Type B pancreatic cell (in vitro differentiated cells): ENCODE data around the gene RAD51B. TPM values are rescaled to one million over a fixed set of nuclear protein-coding genes. Genes with fewer than 3 reads are reported as not detected.

Experiments used
- DNase-seq: peaks from one replicate; pipeline ENCODE4 v3.0.0; 2021; ENCODE audit warnings: mixed read lengths; ENCODE audit not compliant: unreplicated experiment; ENCODE audit errors: extremely low spot score
- H3K27ac Mint-ChIP-seq: 2 replicates; pipeline ENCODE4 v1.8.0; 2021; ENCODE audit warnings: mild to moderate bottlenecking, mixed read lengths
- H3K27me3 Mint-ChIP-seq: 2 replicates; pipeline ENCODE4 v1.8.0; 2021; ENCODE audit warnings: mixed read lengths
- H3K36me3 Mint-ChIP-seq: 2 replicates; pipeline ENCODE4 v1.8.0; 2021; ENCODE audit warnings: mixed read lengths
- H3K4me1 Mint-ChIP-seq: one replicate; pipeline ENCODE4 v1.8.0; 2021; ENCODE audit warnings: mixed read lengths; ENCODE audit not compliant: unreplicated experiment
- H3K4me3 Mint-ChIP-seq: 2 replicates; pipeline ENCODE4 v1.8.0; 2021; ENCODE audit warnings: mild to moderate bottlenecking, mixed read lengths
- H3K9me3 Mint-ChIP-seq: 2 replicates; pipeline ENCODE4 v1.8.0; 2021; ENCODE audit warnings: mixed read lengths
- total RNA-seq: library from RNA; stranded (reverse); gene quantifications from 2 replicates; pipeline ENCODE4 v1.2.1, GENCODE V29; 2021; ENCODE audit warnings: low replicate concordance
- TF ChIP-seq, protein P1 (sequence below): fragments of 200-600 bp; sonication (generic); conservative IDR thresholded peaks from 2 replicates; pipeline ENCODE4 v1.5.0; 2021; ENCODE audit warnings: antibody characterized with exemption, mild to moderate bottlenecking

RAD51B gene
- total RNA-seq, 1 donor from 2014 or later = 27.3 TPM

DNA sequence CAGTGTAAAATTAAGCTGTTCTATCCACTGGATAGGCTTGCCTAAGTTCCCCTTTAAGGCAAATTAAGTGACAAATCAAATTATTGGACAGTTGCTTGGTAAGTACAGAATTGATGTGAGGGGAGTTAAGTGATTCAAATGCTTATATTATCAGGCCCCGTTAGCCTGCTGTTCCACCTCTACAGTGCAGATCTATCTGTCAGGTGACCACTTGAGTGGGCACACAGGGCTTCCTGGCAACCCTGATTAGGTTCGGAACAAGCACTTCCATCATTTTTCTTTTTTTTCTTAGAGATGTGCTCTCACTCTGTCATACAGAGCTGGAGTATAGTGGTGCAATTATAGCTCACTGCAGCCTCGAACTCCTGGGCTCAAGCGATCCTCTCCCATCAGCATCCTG is 453.8 kb downstream of the RAD51B start:
- TF ChIP-seq, protein P1, sequence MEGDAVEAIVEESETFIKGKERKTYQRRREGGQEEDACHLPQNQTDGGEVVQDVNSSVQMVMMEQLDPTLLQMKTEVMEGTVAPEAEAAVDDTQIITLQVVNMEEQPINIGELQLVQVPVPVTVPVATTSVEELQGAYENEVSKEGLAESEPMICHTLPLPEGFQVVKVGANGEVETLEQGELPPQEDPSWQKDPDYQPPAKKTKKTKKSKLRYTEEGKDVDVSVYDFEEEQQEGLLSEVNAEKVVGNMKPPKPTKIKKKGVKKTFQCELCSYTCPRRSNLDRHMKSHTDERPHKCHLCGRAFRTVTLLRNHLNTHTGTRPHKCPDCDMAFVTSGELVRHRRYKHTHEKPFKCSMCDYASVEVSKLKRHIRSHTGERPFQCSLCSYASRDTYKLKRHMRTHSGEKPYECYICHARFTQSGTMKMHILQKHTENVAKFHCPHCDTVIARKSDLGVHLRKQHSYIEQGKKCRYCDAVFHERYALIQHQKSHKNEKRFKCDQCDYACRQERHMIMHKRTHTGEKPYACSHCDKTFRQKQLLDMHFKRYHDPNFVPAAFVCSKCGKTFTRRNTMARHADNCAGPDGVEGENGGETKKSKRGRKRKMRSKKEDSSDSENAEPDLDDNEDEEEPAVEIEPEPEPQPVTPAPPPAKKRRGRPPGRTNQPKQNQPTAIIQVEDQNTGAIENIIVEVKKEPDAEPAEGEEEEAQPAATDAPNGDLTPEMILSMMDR = no peak
- H3K4me1 Mint-ChIP-seq = peaks cover 55% of the 10 kb centered on the region
- H3K27ac Mint-ChIP-seq = no peak overlapping the region
- no peak overlapping the region for H3K4me3 Mint-ChIP-seq
- no peak for DNase-seq
- H3K27me3 Mint-ChIP-seq = no peaks in the 10 kb centered on the region
- no peaks in the 10 kb centered on the region for H3K9me3 Mint-ChIP-seq
- no peaks in the 10 kb centered on the region for H3K36me3 Mint-ChIP-seq

DNA sequence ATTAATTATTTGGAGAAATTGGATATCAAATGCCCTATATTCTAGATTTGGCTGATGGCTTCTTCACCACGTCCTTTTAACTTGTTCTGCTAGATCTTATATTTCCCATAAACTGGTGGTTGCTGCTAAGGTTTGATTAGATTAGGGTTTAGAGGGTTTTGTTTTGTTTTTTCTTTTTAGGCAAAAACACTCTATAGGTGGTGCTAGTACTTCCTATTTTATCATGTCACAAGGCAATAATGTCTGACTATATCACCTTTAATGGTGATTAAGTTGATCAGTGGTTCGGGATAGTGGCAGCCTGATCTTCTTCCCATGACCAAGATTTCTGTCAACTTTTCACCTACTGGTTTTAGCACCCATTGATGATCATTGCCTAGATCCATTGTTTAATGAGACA is 455.1 kb downstream of the RAD51B start:
- TF ChIP-seq, protein P1 = no peak
- DNase-seq = no peak
- H3K27me3 Mint-ChIP-seq = no peaks in the 10 kb centered on the region
- no peaks in the 10 kb centered on the region for H3K36me3 Mint-ChIP-seq
- no peaks in the 10 kb centered on the region for H3K9me3 Mint-ChIP-seq
- peaks cover 50% of the 10 kb centered on the region for H3K4me1 Mint-ChIP-seq
- H3K4me3 Mint-ChIP-seq = no peak overlapping the region
- peak overlapping the region; percentile 38 for H3K27ac Mint-ChIP-seq

DNA sequence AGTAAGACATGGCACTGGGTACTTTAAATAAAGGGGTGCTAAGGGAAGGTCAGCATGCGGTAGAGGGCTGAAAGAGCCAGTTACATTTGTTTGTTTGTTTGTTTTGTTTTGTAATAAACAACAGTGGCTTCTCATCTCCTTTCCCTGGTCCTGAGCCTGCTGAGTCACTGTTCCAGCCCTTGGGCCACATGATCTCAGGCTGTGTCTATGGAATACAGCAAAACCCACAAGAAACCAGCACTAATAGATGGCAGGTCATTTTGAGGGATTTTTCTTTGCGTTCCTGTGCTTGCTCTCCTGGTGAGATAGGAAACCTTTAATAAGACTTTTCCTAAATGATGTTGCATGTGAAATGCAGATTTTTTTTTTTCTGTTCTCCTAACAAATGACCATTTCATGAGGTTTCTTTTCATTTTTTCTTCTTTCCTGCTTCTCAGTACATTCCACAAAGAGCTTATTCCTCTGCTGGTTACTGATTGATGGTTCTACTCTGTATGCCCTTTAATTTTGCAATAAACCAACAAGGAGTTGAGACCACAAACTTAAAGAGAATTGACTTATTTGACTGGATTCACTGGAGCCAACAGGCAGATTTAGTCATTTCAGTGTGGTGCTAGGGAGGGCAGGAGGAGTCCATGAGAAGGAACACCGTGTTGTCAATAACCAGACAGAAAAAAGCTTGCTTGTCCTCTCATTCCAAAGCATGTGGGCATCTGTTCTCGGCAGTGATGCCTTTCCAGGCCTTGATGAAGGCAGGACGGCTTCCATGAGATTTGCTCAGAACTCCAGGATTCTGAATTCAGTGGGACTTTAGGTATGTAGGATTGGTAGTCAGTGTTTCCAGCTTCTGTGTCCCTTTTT is 459.2 kb downstream of the RAD51B start:
- Mint-ChIP-seq H3K27me3 (no peaks in the 10 kb centered on the region), H3K27ac (peak overlapping the region; percentile 68), H3K4me3 (peak overlapping the region; percentile 19), H3K4me1 (peaks cover 35% of the 10 kb centered on the region), H3K36me3 (no peaks in the 10 kb centered on the region), H3K9me3 (no peaks in the 10 kb centered on the region)
- TF ChIP-seq, protein P1 = no peak
- no peak for DNase-seq

DNA sequence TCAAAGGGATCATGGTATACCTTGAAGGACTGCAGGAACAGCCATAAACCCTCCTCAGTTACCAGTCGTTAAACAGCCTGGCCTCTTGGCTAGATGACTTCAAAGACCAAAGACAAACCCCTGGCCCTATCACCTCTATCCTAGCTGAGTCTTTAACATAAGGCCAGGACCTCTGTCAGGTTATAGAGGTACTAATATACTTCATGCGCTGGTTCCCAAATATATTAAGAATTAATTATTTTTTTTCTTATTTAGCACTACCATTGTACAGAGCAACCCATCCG is 459.8 kb downstream of the RAD51B start:
- TF ChIP-seq, protein P1 = no peak
- no peak overlapping the region for H3K4me3 Mint-ChIP-seq
- no peaks in the 10 kb centered on the region for H3K27me3 Mint-ChIP-seq
- no peak overlapping the region for H3K27ac Mint-ChIP-seq
- no peak for DNase-seq
- H3K9me3 Mint-ChIP-seq = no peaks in the 10 kb centered on the region
- peaks cover 40% of the 10 kb centered on the region for H3K4me1 Mint-ChIP-seq
- H3K36me3 Mint-ChIP-seq = no peaks in the 10 kb centered on the region

DNA sequence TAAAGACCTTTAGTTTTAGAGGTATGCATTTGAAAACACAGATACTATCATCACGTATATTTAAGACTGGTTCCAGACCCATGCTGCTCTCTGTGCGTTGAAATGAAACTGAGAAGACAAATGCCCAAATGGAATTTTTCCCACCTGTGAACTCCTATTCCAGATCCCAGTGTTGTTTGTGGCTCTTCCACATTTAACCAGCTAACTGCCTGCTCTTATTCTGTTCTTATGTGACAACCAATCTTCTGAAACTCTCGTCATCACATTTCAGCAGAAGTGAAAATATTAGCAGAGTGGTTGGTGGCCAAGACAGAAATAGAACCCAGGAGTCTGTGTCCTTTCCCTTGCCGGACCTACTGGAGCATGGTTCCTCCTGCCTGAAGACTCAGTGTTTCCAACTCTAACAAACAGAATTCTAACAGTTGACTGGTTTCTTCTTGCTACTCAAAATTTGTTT is 460.2 kb downstream of the RAD51B start:
- Mint-ChIP-seq H3K4me3 (no peak overlapping the region), H3K4me1 (peaks cover 41% of the 10 kb centered on the region), H3K27me3 (no peaks in the 10 kb centered on the region), H3K36me3 (no peaks in the 10 kb centered on the region), H3K9me3 (no peaks in the 10 kb centered on the region), H3K27ac (no peak overlapping the region)
- TF ChIP-seq, protein P1 = no peak
- no peak for DNase-seq
